ENCODE results near the gene DNAL1.

The DNAL1 gene

GRCh38 chr14:73745571-73746519, 101.1 kb downstream of the DNAL1 start:
- DNase-seq, result no peak

- no peak for DNase-seq
Observed at GRCh38 chr14:73746520-73747378, 102.0 kb downstream of the DNAL1 start.

- no peak for DNase-seq
Observed at GRCh38 chr14:73747379-73748211, 102.8 kb downstream of the DNAL1 start.

GRCh38 chr14:73748858-73749357, 104.1 kb downstream of the DNAL1 start:
- no peak for DNase-seq

DNA sequence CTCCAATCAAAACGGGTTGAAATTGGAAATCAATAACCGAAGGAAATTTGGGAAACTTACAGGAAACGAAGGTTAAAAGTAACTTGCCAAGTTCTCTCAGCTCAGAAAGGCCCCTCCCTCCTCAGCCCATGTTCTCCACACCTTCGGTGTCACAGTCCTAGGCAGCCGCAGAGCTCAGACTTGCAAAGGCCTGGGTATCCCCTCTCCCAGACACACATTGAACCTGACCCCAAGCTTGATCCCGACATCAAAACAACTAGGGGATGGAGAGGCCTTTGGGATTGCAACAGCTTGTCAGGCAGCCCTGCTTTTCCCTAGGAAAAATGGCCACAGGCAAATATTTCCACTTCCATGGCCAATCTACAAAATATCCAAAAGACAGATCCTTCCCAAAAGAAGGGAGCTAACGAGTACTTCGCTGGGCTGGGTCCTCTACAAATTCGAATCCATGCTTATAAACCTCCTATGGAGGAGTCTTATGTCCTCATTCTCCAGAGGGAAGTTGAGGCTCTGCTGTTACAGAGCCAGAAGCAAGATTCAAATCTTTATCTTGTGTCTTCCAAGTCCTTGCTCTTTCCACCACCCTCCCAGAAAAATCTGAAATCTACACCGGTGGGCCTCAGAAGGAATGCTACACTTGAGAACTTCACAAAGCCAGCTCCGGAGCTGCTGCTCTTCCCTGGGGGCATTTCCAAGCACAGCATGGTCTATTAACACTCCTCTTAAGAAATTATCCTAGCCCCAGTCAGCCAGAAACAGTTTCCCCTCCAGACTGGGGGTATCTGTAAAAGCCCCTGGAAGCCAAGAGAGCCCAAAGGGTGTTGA, 105.1 kb downstream of the DNAL1 start:
- no peak for DNase-seq

DNA sequence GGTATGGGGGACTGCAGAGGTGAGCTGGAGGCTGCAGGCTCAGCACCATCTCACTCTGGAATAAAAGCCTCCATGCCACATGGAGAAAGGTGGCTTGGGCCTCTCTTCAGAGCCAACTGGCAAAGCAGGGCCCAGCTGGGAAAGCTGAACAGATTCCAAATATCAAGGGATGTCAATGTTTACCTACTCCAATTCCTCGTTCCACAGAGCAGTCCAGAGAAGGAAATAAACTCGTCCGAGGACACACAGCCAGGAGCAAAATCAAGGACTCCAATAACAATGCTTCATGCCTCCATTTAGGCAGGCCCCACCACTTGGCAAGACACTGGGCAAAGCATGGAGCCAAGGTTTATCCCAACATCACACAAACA, 105.7 kb downstream of the DNAL1 start:
- DNase-seq, result no peak

- DNase-seq, result no peak
Observed at GRCh38 chr14:73751157-73751691, 106.4 kb downstream of the DNAL1 start.

- no peak for DNase-seq
Observed at GRCh38 chr14:73752297-73752992, 107.7 kb downstream of the DNAL1 start.
